HCT116 (cell line): ENCODE measurements around the gene SGPP2. TPM values are rescaled to one million over a fixed set of nuclear protein-coding genes. Genes with fewer than 3 reads are reported as not detected.

Experiments
- ATAC-seq: fragments of 200-7000 bp; cut with Tn5 transposase; 2 replicates; pipeline ENCODE4 v1.9.1; 2020; ENCODE audit warnings: mild to moderate bottlenecking, moderate library complexity
- BruUV-seq: library from RNA; stranded (reverse); fragments of 400-500 nt; replicated peaks from 2 replicates; lab custom pipeline; 2021; lab: Mats Ljungman, UMichigan
- CTCF ChIA-PET: fragments of 300-600 bp; sonication (Branson Sonifier 250); formaldehyde crosslinking; loops from one replicate; lab custom pipeline; 2021; ENCODE audit warnings: antibody characterized with exemption; lab: Charles Lee
- POLR2A ChIA-PET: fragments of 300-600, 350-600 bp; sonication (Branson Sonifier 250); formaldehyde crosslinking; loops from one replicate; lab custom pipeline; 2021; ENCODE audit warnings: antibody characterized with exemption; lab: Charles Lee
- RAD21 ChIA-PET, 2 experiments: fragments of 300-600 bp; sonication (Branson Sonifier 250); formaldehyde crosslinking; loops; one replicate each; lab custom pipeline; 2023; ENCODE audit warnings: low total read pairs in 2 of 2; ENCODE audit not compliant: uncharacterized antibody in 2 of 2, unreplicated experiment in 2 of 2, low non-redundant PET in 1 of 2; lab: Charles Lee
- DNase-seq: peaks from one replicate; pipeline ENCODE4 v3.0.0-alpha.2; 2010; ENCODE audit warnings: low read depth, low spot score
- H2AFZ ChIP-seq: fragments of 200-600 bp; shearing (Covaris generic), sonication (generic); 2 replicates; pipeline ENCODE4 v1.6.1; 2017; ENCODE audit warnings: low read depth, mixed run types, mixed read lengths, antibody characterized with exemption, low read length; ENCODE audit not compliant: poor library complexity, severe bottlenecking
- H3K27ac ChIP-seq: 2 replicates; pipeline ENCODE4 v1.5.1; 2012; ENCODE audit warnings: low read depth, low read length
- H3K27me3 ChIP-seq: fragments of 200-600 bp; sonication (generic); 2 replicates; pipeline ENCODE4 v1.6.1; 2016; ENCODE audit warnings: mixed run types, low read length, mixed read lengths; ENCODE audit not compliant: insufficient read depth
- H3K36me3 ChIP-seq, 2 experiments: fragments of 200-500 bp in 1 of 2; fragments of 200-600 bp in 1 of 2; sonication (Bioruptor generic) in 1 of 2; sonication (generic) in 1 of 2; 2 replicates each; pipeline versions ENCODE4 v1.5.1 to v1.6.1; 2014 to 2016; ENCODE audit warnings: low read length in 2 of 2, inconsistent platforms in 1 of 2, mixed read lengths in 1 of 2, mixed run types in 1 of 2; ENCODE audit not compliant: insufficient read depth in 2 of 2, control insufficient read depth in 1 of 2
- H3K4me1 ChIP-seq, 2 experiments: fragments of 200-600 bp in 1 of 2; sonication (generic) in 1 of 2; 2 replicates each; pipeline versions ENCODE4 v1.5.1 to v1.6.1; 2012 to 2017; ENCODE audit warnings: low read length in 2 of 2, inconsistent platforms in 1 of 2, mild to moderate bottlenecking in 1 of 2, mixed read lengths in 1 of 2, mixed run types in 1 of 2, moderate library complexity in 1 of 2; ENCODE audit not compliant: insufficient read depth in 2 of 2, control insufficient read depth in 1 of 2
- H3K4me2 ChIP-seq: fragments of 200-600 bp; sonication (generic); 2 replicates; pipeline ENCODE4 v1.6.1; 2017; ENCODE audit warnings: mixed run types, low read length, mixed read lengths
- H3K4me3 ChIP-seq, 2 experiments: fragments of 200-600 bp in 1 of 2; sonication (generic) in 1 of 2; replicated peaks in 1 of 2; 2 replicates each; pipeline ENCODE4 v1.5.1; 2011 to 2016; ENCODE audit warnings: low read length in 2 of 2, control low read depth in 1 of 2, low read depth in 1 of 2, mild to moderate bottlenecking in 1 of 2, mixed read lengths in 1 of 2, mixed run types in 1 of 2
- H3K79me2 ChIP-seq: fragments of 200-600 bp; sonication (generic); 2 replicates; pipeline ENCODE4 v1.6.1; 2017; ENCODE audit warnings: mild to moderate bottlenecking, mixed run types, low read length, moderate library complexity, mixed read lengths; ENCODE audit not compliant: insufficient read depth
- H3K9ac ChIP-seq: fragments of 200-600 bp; sonication (generic); 2 replicates; pipeline ENCODE4 v1.6.1; 2016; ENCODE audit warnings: low read length, mixed read lengths
- H3K9me2 ChIP-seq: fragments of 200-600 bp; sonication (generic), shearing (Covaris generic); 2 replicates; pipeline ENCODE4 v1.6.1; 2017; ENCODE audit warnings: mixed run types, mild to moderate bottlenecking, moderate library complexity; ENCODE audit not compliant: insufficient read depth
- H3K9me3 ChIP-seq, 2 experiments: fragments of 200-500 bp in 1 of 2; fragments of 200-600 bp in 1 of 2; sonication (Bioruptor generic) in 1 of 2; sonication (generic) in 1 of 2; 2 replicates each; pipeline ENCODE4 v1.6.1; 2014 to 2017; ENCODE audit warnings: low read length in 2 of 2, mixed read lengths in 2 of 2, inconsistent platforms in 1 of 2, low read depth in 1 of 2, mild to moderate bottlenecking in 1 of 2, mixed run types in 1 of 2, moderate library complexity in 1 of 2; ENCODE audit not compliant: control insufficient read depth in 1 of 2, insufficient read depth in 1 of 2
- H4K20me1 ChIP-seq: fragments of 200-600 bp; sonication (generic), shearing (Covaris generic); 2 replicates; pipeline ENCODE4 v1.6.1; 2017; ENCODE audit warnings: mixed run types, mild to moderate bottlenecking, moderate library complexity; ENCODE audit not compliant: insufficient read depth
- ATF3 ChIP-seq: IDR thresholded peaks from 2 replicates; pipeline ENCODE4 v1.6.1; 2012
- CTCF ChIP-seq, 3 experiments: fragments of 200-600 bp in 1 of 3; sonication (generic) in 1 of 3; IDR thresholded peaks in 2 of 3; conservative IDR thresholded peaks in 1 of 3; 2 replicates each; pipeline ENCODE4 v1.5.1; 2012 to 2017; ENCODE audit warnings: low read depth in 2 of 3, low read length in 2 of 3, antibody characterized with exemption in 1 of 3, borderline replicate concordance in 1 of 3, control low read depth in 1 of 3, mild to moderate bottlenecking in 1 of 3, mixed read lengths in 1 of 3, mixed run types in 1 of 3, moderate library complexity in 1 of 3; ENCODE audit not compliant: insufficient read depth in 1 of 3
- EGR1 ChIP-seq: IDR thresholded peaks from 2 replicates; pipeline ENCODE4 v1.6.1; 2012; ENCODE audit warnings: low read depth
- FOSL1 ChIP-seq: IDR thresholded peaks from 2 replicates; pipeline ENCODE4 v1.6.1; 2012; ENCODE audit warnings: low read depth
- POLR2AphosphoS5 ChIP-seq: IDR thresholded peaks from 2 replicates; pipeline ENCODE4 v1.6.1; 2011; ENCODE audit warnings: mild to moderate bottlenecking, low read depth, low read length, moderate library complexity
- RAD21 ChIP-seq: IDR thresholded peaks from 2 replicates; pipeline ENCODE4 v1.6.1; 2012; ENCODE audit warnings: low read depth, mild to moderate bottlenecking
- ZBTB33 ChIP-seq: IDR thresholded peaks from 2 replicates; pipeline ENCODE4 v1.6.1; 2011; ENCODE audit warnings: mild to moderate bottlenecking, low read length, moderate library complexity; ENCODE audit not compliant: insufficient replicate concordance; ENCODE audit errors: extremely low read depth
- ZFX ChIP-seq: fragments of 450-650 bp; IDR thresholded peaks from 2 replicates; pipeline ENCODE4 v1.6.1; 2017
- ZNF274 ChIP-seq: fragments of 200-500 bp; sonication (Bioruptor generic); IDR thresholded peaks from 2 replicates; pipeline ENCODE4 v1.6.1; 2014; ENCODE audit warnings: mild to moderate bottlenecking, low read depth, low read length, inconsistent platforms
- intact Hi-C: fragments of 100-400 bp; cut with micrococcal nuclease; formaldehyde crosslinking; loops from 2 replicates; pipeline ENCODE4 v1.10.0; 2022
- total RNA-seq: library from RNA; stranded (reverse); gene quantifications from one replicate; pipeline ENCODE4 v1.2.1, GENCODE V29; 2021; ENCODE audit not compliant: unreplicated experiment

SGPP2 gene
- total RNA-seq, 1 experiment from 2014 or later: 1.6 TPM

- TF ChIP-seq ATF3 (no peak), RAD21 (no peak), EGR1 (no peak), ZBTB33 (no peak), ZNF274 (no peak), POLR2AphosphoS5 (no peak), FOSL1 (no peak), ZFX (no peak), CTCF (IDR thresholded peaks at IDR 0.05 in 2 of 3, conservative IDR thresholded peaks at IDR 0.05 in 1 of 3; ENCODE audit: borderline replicate concordance in 1 of 3, insufficient read depth in 1 of 3, low read depth in 2 of 3, low read length in 2 of 3) (no peak)
- no peaks in the 10 kb centered on the region for H3K79me2 ChIP-seq
- H3K36me3 ChIP-seq: no peaks in the 10 kb centered on the region
- no peaks in the 10 kb centered on the region for H4K20me1 ChIP-seq
- H3K9me2 ChIP-seq: no peaks in the 10 kb centered on the region
- H3K9ac ChIP-seq: no peak overlapping the region
- ChIA-PET RAD21 (no interaction called here), CTCF (no interaction called here), POLR2A (no interaction called here)
- intact Hi-C loops: no loop called here
- ATAC-seq (no peak), DNase-seq (no peak)
- H2AFZ ChIP-seq: no peak overlapping the region
- 0 out of 2 replicates have a peak, but pooled peaks cover 3% of the 10 kb centered on the region for H3K27me3 ChIP-seq
- no peak overlapping the region for H3K4me2 ChIP-seq
- no peak overlapping the region for H3K4me3 ChIP-seq
- BruUV-seq: no TSS peak
- H3K27ac ChIP-seq: no peak overlapping the region
- no peaks in the 10 kb centered on the region for H3K4me1 ChIP-seq
- no peaks in the 10 kb centered on the region for H3K9me3 ChIP-seq
Observed at GRCh38 chr2:222495388-222495787, 71.0 kb downstream of the SGPP2 start.
